HG03457 (cell line): ENCODE data around the gene ICA1L.

ENCODE experiments used
- ATAC-seq: cut with Tn5 transposase; IDR thresholded peaks from one replicate; pipeline ENCODE4 v1.9.1; 2021; ENCODE audit warnings: moderate number of reproducible peaks; ENCODE audit not compliant: unreplicated experiment

ICA1L gene

DNA sequence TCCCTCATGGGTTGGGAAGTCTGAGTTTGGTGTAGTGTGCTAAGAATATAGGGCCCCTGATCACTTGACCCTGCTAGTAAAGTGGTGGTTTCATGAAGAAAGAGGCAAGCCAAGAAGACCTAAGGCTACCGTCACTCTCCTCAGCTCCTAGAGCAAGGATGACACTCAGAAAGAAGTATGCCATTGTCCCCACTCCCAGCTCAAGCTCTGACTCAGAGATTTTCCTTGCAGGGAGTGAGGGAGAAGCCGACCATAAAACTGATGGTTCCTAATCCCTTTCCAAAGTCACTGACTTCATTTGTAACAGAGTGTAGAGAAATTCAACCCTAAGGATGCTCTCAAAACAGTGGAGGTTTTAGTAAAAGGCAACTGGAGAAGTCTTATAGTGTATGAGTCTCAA lies 80.9 kb downstream of the ICA1L start:
- ATAC-seq: no peak

DNA sequence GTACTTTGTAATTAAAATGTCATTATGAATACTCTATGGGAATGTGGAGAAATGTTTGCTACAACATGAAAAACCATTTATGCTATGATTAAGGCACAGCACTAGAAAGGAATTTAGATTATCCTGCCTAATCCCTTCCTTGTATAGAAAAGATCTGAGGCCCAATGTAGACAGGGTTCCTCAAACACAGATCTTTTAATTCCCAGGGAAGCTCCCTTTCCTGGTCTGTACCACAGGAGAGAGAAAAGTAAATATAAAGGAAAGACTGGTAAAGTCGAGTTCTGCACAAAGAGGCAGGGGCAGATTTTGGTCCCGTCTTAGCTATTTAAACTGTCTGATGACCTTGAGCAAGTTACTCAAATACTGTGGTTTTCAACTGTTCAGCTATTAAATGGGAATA lies 84.7 kb downstream of the ICA1L start:
- no peak for ATAC-seq

DNA sequence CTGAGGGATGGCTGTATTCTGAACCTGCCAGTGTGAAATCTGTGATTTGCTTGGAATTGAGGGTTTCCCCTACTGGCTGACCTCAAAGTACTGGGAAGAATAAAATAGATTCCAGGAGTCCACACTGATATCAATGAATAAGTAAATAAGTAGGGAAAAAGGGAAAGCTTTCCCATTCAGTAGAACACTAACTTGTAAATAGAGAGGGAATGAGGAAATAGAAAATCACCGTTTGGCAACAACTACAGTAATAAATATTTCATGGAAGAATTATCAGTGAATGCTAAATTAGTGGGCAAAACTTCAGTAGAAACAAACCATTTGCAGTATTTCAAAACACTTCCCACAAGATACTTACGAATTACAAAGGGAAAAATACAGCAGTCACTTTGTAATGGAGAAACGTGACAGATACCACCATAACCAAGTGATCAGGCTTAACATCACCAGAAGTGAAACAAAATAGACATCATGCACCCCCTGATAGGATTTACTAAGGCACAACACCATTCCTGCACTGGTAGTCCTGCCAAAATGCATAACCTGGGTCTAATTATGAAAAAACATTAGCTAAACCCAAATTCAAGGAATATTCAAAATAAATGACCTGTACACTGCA lies 88.5 kb downstream of the ICA1L start:
- no peak for ATAC-seq

DNA sequence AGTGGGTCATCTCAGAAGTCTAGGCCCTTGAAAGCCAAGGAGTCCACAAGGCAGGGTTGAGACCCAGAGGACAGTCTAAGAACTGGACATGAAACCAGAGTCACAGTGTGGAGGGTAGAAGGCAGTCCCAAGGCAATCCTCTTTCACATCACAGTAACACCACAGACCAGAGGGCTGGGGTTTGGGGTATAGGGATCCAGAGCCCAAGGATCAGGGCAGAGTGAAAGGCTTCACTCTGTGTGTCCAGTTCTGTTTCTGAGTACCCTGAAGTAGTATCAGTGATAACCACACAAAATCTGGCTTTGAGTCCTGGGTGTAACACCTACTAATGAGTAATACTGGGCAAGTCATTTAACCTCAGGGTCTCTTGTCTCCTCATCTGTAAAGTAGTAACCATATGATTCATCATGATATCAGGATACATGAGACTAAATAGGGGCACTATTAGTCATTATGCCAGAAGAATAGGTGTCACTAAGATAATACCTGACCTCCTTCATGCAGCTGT lies 91.0 kb downstream of the ICA1L start:
- ATAC-seq: peak; percentile 96

GRCh38 chr2:202778217-202778616 lies 93.3 kb downstream of the ICA1L start:
- no peak for ATAC-seq

DNA sequence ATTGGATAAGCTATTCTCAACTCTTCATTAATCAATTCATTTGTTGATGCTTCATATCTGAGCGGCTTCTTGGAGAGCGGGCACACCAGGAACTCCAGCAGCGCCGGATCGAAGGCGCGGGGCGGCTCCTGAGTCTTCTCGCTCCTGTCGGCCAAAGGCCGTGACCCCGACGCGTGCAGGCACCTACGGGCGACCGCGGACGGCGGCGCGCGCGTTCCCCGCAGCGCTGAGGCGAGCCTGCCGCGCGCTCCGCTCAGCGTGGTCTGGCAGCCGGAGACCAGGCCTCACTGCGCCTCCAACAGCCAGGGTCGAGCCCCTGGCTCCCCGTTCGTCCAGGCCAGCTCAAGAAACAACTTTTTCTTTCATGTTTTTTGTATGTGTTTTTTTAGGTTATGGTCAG lies 97.5 kb downstream of the ICA1L start:
- no peak for ATAC-seq

GRCh38 chr2:202773301-202773973 lies 98.1 kb downstream of the ICA1L start:
- ATAC-seq: no peak

DNA sequence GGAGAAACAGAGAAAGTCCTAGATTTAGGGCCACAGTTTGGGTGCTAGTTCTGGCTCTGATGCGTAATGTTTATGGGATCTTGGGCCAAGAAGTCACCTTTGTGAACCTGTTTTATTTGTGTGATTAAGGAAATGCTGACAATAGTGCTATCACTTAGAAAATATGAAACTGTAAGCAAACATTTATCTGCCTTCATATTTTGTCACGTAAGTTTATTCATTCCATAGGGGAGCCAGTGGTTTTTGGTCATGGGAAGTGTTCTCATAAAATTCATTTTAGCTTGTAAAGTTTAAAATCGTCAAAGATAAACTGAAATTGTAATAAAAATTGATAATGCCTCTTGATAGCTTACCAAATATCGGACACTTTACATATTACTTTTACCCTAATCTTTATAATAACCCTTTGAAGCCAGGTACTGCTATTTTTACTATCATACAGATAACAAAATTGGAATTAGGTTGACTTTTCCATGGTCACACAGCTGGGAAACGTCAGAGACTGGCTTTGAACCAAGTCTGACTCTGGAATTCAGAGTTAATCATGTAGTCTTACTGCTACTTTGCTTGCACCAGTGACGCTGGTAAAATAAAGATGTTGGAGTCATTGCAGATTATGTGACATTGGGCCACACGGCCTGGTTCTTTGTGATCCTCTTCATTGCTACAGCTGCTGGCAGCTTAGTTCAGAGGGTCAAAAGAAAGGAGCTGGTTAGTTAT lies 99.7 kb downstream of the ICA1L start:
- no peak for ATAC-seq

DNA sequence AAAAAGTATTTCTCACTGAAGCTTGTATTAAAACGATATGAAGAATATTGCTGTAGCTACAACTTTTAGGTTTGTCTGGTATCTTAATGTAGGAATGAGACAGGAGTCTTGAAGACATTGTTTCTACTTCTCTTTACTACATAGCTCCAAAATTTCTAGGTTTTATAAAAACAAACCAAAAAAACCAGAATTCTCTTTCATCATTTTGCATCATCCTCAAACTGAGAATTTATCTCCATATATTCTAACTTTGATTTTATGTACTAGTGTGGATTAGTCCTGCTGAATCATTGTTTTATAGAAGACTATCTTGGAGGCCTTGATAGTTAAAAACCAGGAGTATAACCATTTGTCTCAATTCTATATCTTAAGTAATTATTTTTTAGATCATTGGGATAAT lies 100.2 kb downstream of the ICA1L start:
- no peak for ATAC-seq

DNA sequence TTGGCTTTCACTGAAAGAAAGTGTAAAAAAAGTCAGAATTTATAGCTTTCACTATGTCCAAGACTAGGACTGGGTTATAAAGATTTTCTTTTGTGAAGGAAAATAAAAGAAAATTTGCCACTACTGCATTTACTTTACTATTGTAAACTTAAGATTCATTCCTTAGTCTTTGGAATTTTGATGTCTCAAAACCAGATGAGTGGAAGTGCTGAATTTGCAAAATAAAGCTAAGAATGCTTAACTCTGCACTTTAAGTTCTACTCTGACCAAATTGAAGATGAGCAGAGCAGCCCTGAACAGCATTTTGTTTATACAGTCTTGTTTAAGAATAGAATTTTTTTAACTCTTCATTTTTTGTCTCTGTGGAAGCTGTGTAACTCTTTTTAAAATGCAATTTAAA lies 102.4 kb downstream of the ICA1L start:
- ATAC-seq: no peak

- no peak for ATAC-seq
Observed at GRCh38 chr2:202768273-202768672, 103.3 kb downstream of the ICA1L start.

GRCh38 chr2:202765436-202765835 lies 106.1 kb downstream of the ICA1L start:
- no peak for ATAC-seq

GRCh38 chr2:202764991-202765390 lies 106.6 kb downstream of the ICA1L start:
- no peak for ATAC-seq

DNA sequence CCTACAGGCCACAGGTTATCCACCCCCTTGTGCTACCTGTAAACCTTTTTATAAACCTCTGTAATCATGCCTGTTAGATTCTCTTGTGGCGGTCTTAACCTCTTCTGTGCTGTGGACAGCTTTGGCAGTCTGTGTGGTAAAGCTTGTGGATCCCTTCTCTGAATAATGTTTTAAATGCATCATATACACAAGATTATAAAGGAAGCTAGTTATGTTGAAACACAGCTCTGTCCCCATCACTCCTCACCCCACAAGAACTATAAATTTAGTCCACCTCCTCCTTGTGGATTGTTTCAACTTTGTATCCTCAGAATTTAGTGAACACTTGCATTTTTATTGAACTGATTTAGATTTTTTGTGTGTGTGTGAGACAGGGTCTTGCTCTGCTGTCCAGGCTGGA lies 107.7 kb downstream of the ICA1L start:
- no peak for ATAC-seq

GRCh38 chr2:202762556-202762955 lies 109.0 kb downstream of the ICA1L start:
- ATAC-seq: no peak

DNA sequence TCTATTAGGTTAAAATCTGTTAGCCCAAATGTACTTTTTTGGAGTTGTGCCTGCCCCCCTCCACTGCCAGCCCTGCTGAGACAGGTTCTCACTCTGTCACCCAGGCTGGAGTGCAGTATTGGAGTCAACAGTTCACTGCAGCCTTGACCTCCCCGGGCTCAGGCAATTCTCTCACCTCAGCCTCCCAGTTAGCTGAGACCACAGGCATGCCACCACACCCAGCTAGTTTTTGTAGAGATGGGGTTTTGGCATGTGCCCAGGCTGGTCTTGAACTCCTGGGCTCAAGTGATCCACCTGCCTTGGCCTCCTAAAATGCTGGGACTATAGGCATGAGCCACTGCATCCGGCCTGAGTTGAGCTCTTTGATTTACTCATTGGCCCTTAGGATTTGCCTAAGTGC lies 110.7 kb downstream of the ICA1L start:
- no peak for ATAC-seq

DNA sequence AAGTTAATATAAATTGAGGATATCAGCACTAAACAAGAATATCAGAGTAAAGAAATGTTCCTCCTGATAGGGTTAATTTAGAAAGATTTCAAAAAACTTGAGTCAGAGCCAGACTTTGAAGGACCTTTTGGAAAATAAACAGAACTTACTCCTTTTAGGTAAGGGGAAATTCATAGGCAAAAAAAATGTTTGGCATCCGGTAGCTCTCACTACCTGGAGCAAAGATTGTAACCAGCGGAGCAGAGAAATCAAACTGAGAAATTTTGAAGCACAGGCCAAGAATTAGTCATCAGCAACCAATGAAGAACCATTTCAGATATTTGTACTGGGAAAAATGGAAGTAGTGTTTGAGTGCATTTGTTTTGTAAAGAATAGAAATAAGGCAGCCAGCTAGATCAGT lies 113.0 kb downstream of the ICA1L start:
- ATAC-seq: no peak

GRCh38 chr2:202758128-202758527 lies 113.4 kb downstream of the ICA1L start:
- ATAC-seq: no peak

DNA sequence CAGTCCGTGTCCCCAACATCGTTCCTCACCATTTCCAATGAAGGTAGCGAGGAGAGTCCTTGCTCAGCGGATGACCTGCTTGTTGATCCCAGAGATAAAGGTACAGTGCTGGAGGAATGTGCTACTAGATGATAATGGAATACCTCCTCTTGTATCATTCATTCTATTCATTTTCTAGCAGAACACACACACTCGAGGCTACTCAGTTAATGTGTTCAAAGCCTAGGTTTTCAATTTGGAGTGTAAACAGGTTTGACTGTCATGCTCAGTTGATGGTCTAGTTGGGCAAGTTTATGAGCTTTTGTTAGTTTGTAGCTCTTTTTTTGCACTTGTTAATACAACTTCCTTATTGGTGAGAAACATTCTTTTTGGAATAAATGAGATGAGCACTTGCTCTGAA lies 114.2 kb downstream of the ICA1L start:
- ATAC-seq: no peak

- ATAC-seq: no peak
Observed at GRCh38 chr2:202756598-202756997, 115.0 kb downstream of the ICA1L start.

GRCh38 chr2:202754936-202755335 lies 116.6 kb downstream of the ICA1L start:
- ATAC-seq: no peak

DNA sequence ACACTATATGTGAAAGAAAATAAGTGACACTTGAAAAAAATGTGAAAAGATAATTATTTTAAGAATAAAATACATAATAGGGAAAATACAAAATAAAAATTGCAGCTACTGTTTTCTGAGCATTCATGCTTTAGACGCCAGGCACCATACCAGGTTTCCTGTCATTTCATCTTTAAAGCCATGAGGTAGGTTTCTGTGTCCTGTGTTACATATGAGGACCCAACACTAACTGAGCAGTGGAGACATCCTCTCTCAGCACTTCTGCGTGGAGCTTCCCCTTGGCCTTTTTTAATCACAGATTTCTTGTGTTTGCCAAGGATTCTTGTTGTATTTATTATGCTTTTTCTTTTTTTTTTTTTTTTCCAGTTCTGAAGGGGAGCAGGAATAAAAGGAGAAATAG lies 119.5 kb downstream of the ICA1L start:
- no peak for ATAC-seq
